GM13977 (cell line): Measurements from ENCODE around the gene SPPL3.
A peak's percentile ranks its signal among the peaks of the same experiment; 100 is the strongest.

ENCODE experiments used
- DNase-seq: peaks from one replicate; pipeline ENCODE4 v3.0.0; 2012; ENCODE audit warnings: low spot score
- in situ Hi-C: fragments of 300-500 bp; cut with MboI; formaldehyde crosslinking; loops from one replicate; pipeline ENCODE4 v1.12.0; 2022; ENCODE audit warnings: low sequenced_read_pairs, low pct_unique_long_range_greater_than_20kb, mixed read lengths, inconsistent platforms; ENCODE audit not compliant: unreplicated experiment
- TF ChIP-seq, protein P1 (sequence below): IDR thresholded peaks from 2 replicates; pipeline ENCODE4 v1.5.1; 2012; ENCODE audit warnings: mild to moderate bottlenecking, control low read depth; ENCODE audit not compliant: insufficient read depth; ENCODE audit errors: extremely low read depth, missing control alignments

Gene SPPL3

GRCh38 chr12:120713861-120714482, 190.2 kb downstream of the SPPL3 start:
- in situ Hi-C loops: loop anchor here (10.0 kb wide), 2 partner anchors 69 to 129 kb away; partner anchors contain the start of genes CABP1 and POP5
- TF ChIP-seq, protein P1, sequence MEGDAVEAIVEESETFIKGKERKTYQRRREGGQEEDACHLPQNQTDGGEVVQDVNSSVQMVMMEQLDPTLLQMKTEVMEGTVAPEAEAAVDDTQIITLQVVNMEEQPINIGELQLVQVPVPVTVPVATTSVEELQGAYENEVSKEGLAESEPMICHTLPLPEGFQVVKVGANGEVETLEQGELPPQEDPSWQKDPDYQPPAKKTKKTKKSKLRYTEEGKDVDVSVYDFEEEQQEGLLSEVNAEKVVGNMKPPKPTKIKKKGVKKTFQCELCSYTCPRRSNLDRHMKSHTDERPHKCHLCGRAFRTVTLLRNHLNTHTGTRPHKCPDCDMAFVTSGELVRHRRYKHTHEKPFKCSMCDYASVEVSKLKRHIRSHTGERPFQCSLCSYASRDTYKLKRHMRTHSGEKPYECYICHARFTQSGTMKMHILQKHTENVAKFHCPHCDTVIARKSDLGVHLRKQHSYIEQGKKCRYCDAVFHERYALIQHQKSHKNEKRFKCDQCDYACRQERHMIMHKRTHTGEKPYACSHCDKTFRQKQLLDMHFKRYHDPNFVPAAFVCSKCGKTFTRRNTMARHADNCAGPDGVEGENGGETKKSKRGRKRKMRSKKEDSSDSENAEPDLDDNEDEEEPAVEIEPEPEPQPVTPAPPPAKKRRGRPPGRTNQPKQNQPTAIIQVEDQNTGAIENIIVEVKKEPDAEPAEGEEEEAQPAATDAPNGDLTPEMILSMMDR: peak; percentile 79
- peak; percentile 85 for DNase-seq

DNA sequence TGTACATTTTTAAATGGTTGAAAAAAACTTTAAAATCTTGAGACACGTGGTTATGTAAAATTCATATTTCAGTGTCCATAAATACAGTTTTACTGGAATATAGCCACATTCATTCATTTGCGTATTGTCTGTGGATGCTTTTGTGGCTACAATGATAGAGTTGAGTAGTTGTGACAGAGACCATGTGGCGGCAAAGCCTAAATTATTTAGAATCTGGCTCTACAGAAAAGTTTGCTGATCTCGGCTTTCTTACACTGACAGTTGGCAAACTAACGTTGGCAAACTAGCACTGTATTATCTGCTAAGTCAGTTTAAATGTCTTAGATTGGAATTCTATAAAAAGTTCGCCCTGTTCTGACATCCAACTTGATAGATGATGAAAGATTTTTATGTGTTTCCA, 191.5 kb downstream of the SPPL3 start:
- no peak for DNase-seq
- TF ChIP-seq, protein P1: no peak
- in situ Hi-C loops: loop anchor here (10.0 kb wide), 2 partner anchors 68 to 128 kb away; partner anchors contain the start of genes CABP1 and POP5
